Naive thymus-derived CD4-positive, alpha-beta T cell (primary cell): ENCODE results near the gene PDYN. TPM values are rescaled to one million over a fixed set of nuclear protein-coding genes. Genes with fewer than 3 reads are reported as not detected.
"Not testable (repeated sequence)": the region's sequence is repeated elsewhere in the genome, so short reads cannot be mapped to it uniquely, and the experiment has no call there.

Experiments
- ATAC-seq: fragments of 150-1000 bp; cut with Tn5 transposase; 2 replicates; pipeline ENCODE4 v1.10.0; 2021; ENCODE audit warnings: mild to moderate bottlenecking, moderate library complexity
- CTCF ChIA-PET: fragments of 350-600 bp; sonication (Branson Sonifier 250); formaldehyde crosslinking; loops from one replicate; lab custom pipeline; 2021; ENCODE audit warnings: antibody characterized with exemption; lab: Charles Lee
- POLR2A ChIA-PET: fragments of 350-600 bp; sonication (Branson Sonifier 250); formaldehyde crosslinking; loops from one replicate; lab custom pipeline; 2021; ENCODE audit warnings: antibody characterized with exemption, inconsistent platforms; lab: Charles Lee
- DNase-seq, 9 donors: peaks; one replicate each; pipeline versions ENCODE4 v3.0.0 to v3.0.0-alpha.2; 2020 to 2022; ENCODE audit warnings: mixed read lengths in 1 of 9
- H3K27ac ChIP-seq: one replicate; pipeline ENCODE4 v1.7.0; 2013; ENCODE audit warnings: mild to moderate bottlenecking, low read depth, low read length, moderate library complexity
- H3K27me3 ChIP-seq, 2 donors: one replicate each; pipeline ENCODE4 v1.7.0; 2013; ENCODE audit warnings: low read length in 2 of 2, mild to moderate bottlenecking in 2 of 2, moderate library complexity in 2 of 2; ENCODE audit not compliant: control insufficient read depth in 2 of 2, insufficient read depth in 2 of 2
- H3K36me3 ChIP-seq, 3 experiments: 1 replicate in 2 of 3; 2 replicates in 1 of 3; pipeline ENCODE4 v1.7.0; 2013; ENCODE audit warnings: low read length in 3 of 3, mild to moderate bottlenecking in 3 of 3, moderate library complexity in 1 of 3; ENCODE audit not compliant: insufficient read depth in 3 of 3, control insufficient read depth in 2 of 3
- H3K4me1 ChIP-seq, 2 donors: one replicate each; pipeline ENCODE4 v1.7.0; 2013; ENCODE audit warnings: low read length in 2 of 2, mild to moderate bottlenecking in 2 of 2, moderate library complexity in 1 of 2; ENCODE audit not compliant: control insufficient read depth in 2 of 2, insufficient read depth in 2 of 2
- H3K4me3 ChIP-seq: 2 replicates; pipeline ENCODE4 v1.7.0; 2013; ENCODE audit warnings: mild to moderate bottlenecking, low read length
- H3K9me3 ChIP-seq, 3 experiments: 1 replicate in 2 of 3; 2 replicates in 1 of 3; pipeline ENCODE4 v1.7.0; 2013; ENCODE audit warnings: low read length in 3 of 3; ENCODE audit not compliant: control insufficient read depth in 2 of 3
- H3K27ac Mint-ChIP-seq, 9 donors: one replicate each; pipeline ENCODE4 v1.8.0; 2020 to 2022; ENCODE audit warnings: mixed read lengths in 9 of 9, mild to moderate bottlenecking in 8 of 9, moderate library complexity in 5 of 9, inconsistent platforms in 2 of 9
- H3K27me3 Mint-ChIP-seq, 5 donors: one replicate each; pipeline ENCODE4 v1.8.0; 2021 to 2022; ENCODE audit warnings: mixed read lengths in 5 of 5, mild to moderate bottlenecking in 1 of 5
- H3K36me3 Mint-ChIP-seq, 5 donors: one replicate each; pipeline ENCODE4 v1.8.0; 2020 to 2022; ENCODE audit warnings: mixed read lengths in 5 of 5, mild to moderate bottlenecking in 3 of 5, inconsistent platforms in 1 of 5
- H3K4me1 Mint-ChIP-seq, 7 donors: one replicate each; pipeline ENCODE4 v1.8.0; 2020 to 2022; ENCODE audit warnings: mixed read lengths in 7 of 7, mild to moderate bottlenecking in 3 of 7, inconsistent platforms in 1 of 7
- H3K4me3 Mint-ChIP-seq, 10 donors: one replicate each; pipeline ENCODE4 v1.8.0; 2020 to 2022; ENCODE audit warnings: mild to moderate bottlenecking in 10 of 10, mixed read lengths in 10 of 10, moderate library complexity in 6 of 10, inconsistent platforms in 2 of 10
- H3K9me3 Mint-ChIP-seq, 11 donors: one replicate each; pipeline ENCODE4 v1.8.0; 2020 to 2022; ENCODE audit warnings: mixed read lengths in 11 of 11, mild to moderate bottlenecking in 4 of 11, inconsistent platforms in 1 of 11, moderate library complexity in 1 of 11
- intact Hi-C, 2 donors: fragments of 100-400 bp; cut with micrococcal nuclease; formaldehyde crosslinking; loops; one replicate each; pipeline ENCODE4 v1.15.1; 2023
- polyA plus RNA-seq, 2 donors: library from polyadenylated mRNA; unstranded; fragments of 300-500 nt; fragmentation: Illumina TruSeq; gene quantifications; one replicate each; pipeline ENCODE4 v1.2.3, GENCODE V29; 2021
- total RNA-seq, 6 experiments: library from RNA in 5 of 6; stranded (reverse) in 5 of 6; gene quantifications; 1 replicate in 5 of 6; 2 replicates in 1 of 6; pipeline ENCODE4 v1.2.3 and lab custom pipeline; 2021 to 2026

Gene PDYN
- total RNA-seq (not detected), polyA plus RNA-seq (not detected), total RNA-seq (lab: John Stamatoyannopoulos, UW) (not detected)

GRCh38 chr20:1993986-1994385 lies at the start of gene PDYN:
PDYN (minus strand) TSS chr20:1994058; CDS start chr20:1983084, 10,974 bp downstream.
- Mint-ChIP-seq H3K4me1 (peaks cover 0 to 3% (median 0%) of the 10 kb centered on the region in 7 donors), H3K27me3 (peaks cover 21 to 70% (median 65%) of the 10 kb centered on the region in 5 donors), H3K36me3 (no peaks in the 10 kb centered on the region), H3K4me3 (no peak within 1 kb of the TSS), H3K9me3 (no peaks in the 10 kb centered on the region), H3K27ac (no peak within 1 kb of the TSS)
- Histone ChIP-seq H3K4me3 (no peak within 1 kb of the TSS), H3K36me3 (no peaks in the 10 kb centered on the region), H3K27ac (no peak within 1 kb of the TSS), H3K27me3 (no peaks in the 10 kb centered on the region), H3K4me1 (no peaks in the 10 kb centered on the region), H3K9me3 (no peaks in the 10 kb centered on the region)
- DNase-seq (no peak), ATAC-seq (no peak)
- CTCF ChIA-PET: no interaction called here
- POLR2A ChIA-PET: no interaction called here
- intact Hi-C loops: no loop called here

GRCh38 chr20:2042400-2042799 lies 48.5 kb upstream of the PDYN start:
- no peaks in the 10 kb centered on the region for H3K27me3 ChIP-seq
- H3K27ac ChIP-seq: no peak overlapping the region
- H3K4me3 Mint-ChIP-seq: no peak overlapping the region
- H3K4me1 ChIP-seq: no peaks in the 10 kb centered on the region
- H3K27me3 Mint-ChIP-seq: peaks cover 12 to 32% (median 28%) of the 10 kb centered on the region in 5 donors
- no peak overlapping the region for H3K27ac Mint-ChIP-seq
- no peak overlapping the region for H3K4me3 ChIP-seq
- H3K4me1 Mint-ChIP-seq: no peaks in the 10 kb centered on the region
- no peak for ATAC-seq
- H3K36me3 ChIP-seq: no peaks in the 10 kb centered on the region
- peaks cover 0 to 1% (median 0%) of the 10 kb centered on the region in 11 donors for H3K9me3 Mint-ChIP-seq
- ChIA-PET CTCF (no interaction called here), POLR2A (no interaction called here)
- no peak for DNase-seq
- H3K36me3 Mint-ChIP-seq: peaks cover 0 to 3% (median 0%) of the 10 kb centered on the region in 5 donors
- H3K9me3 ChIP-seq: no peaks in the 10 kb centered on the region
- intact Hi-C loops: no loop called here

GRCh38 chr20:2038161-2038560 lies 44.3 kb upstream of the PDYN start:
- Histone ChIP-seq H3K4me3 (no peak overlapping the region), H3K9me3 (no peaks in the 10 kb centered on the region), H3K4me1 (no peaks in the 10 kb centered on the region), H3K27me3 (no peaks in the 10 kb centered on the region), H3K36me3 (no peaks in the 10 kb centered on the region), H3K27ac (no peak overlapping the region)
- Mint-ChIP-seq H3K27me3 (peaks cover 21 to 45% (median 38%) of the 10 kb centered on the region in 5 donors), H3K27ac (peak overlapping the region in 1 of 9 donors; percentile 4), H3K4me3 (no peak overlapping the region), H3K4me1 (peaks cover 0 to 2% (median 0%) of the 10 kb centered on the region in 7 donors), H3K36me3 (peaks cover 0 to 3% (median 0%) of the 10 kb centered on the region in 5 donors), H3K9me3 (peaks cover 0 to 1% (median 0%) of the 10 kb centered on the region in 11 donors)
- DNase-seq: no peak
- ChIA-PET POLR2A (no interaction called here), CTCF (no interaction called here)
- intact Hi-C loops: no loop called here
- ATAC-seq: no peak

- no peak overlapping the region for H3K4me3 ChIP-seq
- Mint-ChIP-seq H3K4me3 (no peak overlapping the region), H3K9me3 (peaks cover 0 to 1% (median 0%) of the 10 kb centered on the region in 11 donors), H3K27ac (no peak overlapping the region), H3K4me1 (peaks cover 0 to 2% (median 0%) of the 10 kb centered on the region in 7 donors), H3K36me3 (peaks cover 0 to 3% (median 0%) of the 10 kb centered on the region in 5 donors), H3K27me3 (peaks cover 20 to 45% (median 43%) of the 10 kb centered on the region in 5 donors)
- DNase-seq (no peak), ATAC-seq (no peak)
- H3K27ac ChIP-seq: no peak overlapping the region
- no peaks in the 10 kb centered on the region for H3K36me3 ChIP-seq
- no peaks in the 10 kb centered on the region for H3K27me3 ChIP-seq
- no peaks in the 10 kb centered on the region for H3K9me3 ChIP-seq
- intact Hi-C loops: no loop called here
- POLR2A ChIA-PET: no interaction called here
- CTCF ChIA-PET: no interaction called here
- no peaks in the 10 kb centered on the region for H3K4me1 ChIP-seq
These were observed 43.5 kb upstream of the PDYN start for GRCh38 chr20:2037296-2037914.

GRCh38 chr20:2036357-2036756 lies 42.5 kb upstream of the PDYN start:
- H3K27me3 ChIP-seq, ATAC-seq, H3K27ac Mint-ChIP-seq, POLR2A ChIA-PET, intact Hi-C loops, H3K36me3 ChIP-seq, H3K4me1 ChIP-seq, H3K9me3 ChIP-seq, CTCF ChIA-PET, H3K4me1 Mint-ChIP-seq, DNase-seq, H3K4me3 ChIP-seq, H3K36me3 Mint-ChIP-seq, H3K27ac ChIP-seq, H3K9me3 Mint-ChIP-seq, H3K4me3 Mint-ChIP-seq: not testable (repeated sequence)
- H3K27me3 Mint-ChIP-seq: peaks cover 19 to 56% (median 52%) of the 10 kb centered on the region in 5 donors

GRCh38 chr20:2032168-2032567 lies 38.3 kb upstream of the PDYN start:
- Mint-ChIP-seq H3K27ac (no peak overlapping the region), H3K36me3 (no peaks in the 10 kb centered on the region), H3K27me3 (peaks cover 18 to 59% (median 54%) of the 10 kb centered on the region in 5 donors), H3K4me3 (no peak overlapping the region), H3K4me1 (peaks cover 0 to 2% (median 0%) of the 10 kb centered on the region in 7 donors), H3K9me3 (peaks cover 0 to 8% (median 3%) of the 10 kb centered on the region in 11 donors)
- ATAC-seq (no peak), DNase-seq (no peak)
- H3K36me3 ChIP-seq: no peaks in the 10 kb centered on the region
- intact Hi-C loops: no loop called here
- H3K27me3 ChIP-seq: no peaks in the 10 kb centered on the region
- no peak overlapping the region for H3K4me3 ChIP-seq
- H3K4me1 ChIP-seq: no peaks in the 10 kb centered on the region
- POLR2A ChIA-PET: no interaction called here
- peaks cover 0 to 2% (median 0%) of the 10 kb centered on the region in 3 experiments for H3K9me3 ChIP-seq
- H3K27ac ChIP-seq: no peak overlapping the region
- CTCF ChIA-PET: no interaction called here

- Histone ChIP-seq H3K4me3 (no peak overlapping the region), H3K4me1 (no peaks in the 10 kb centered on the region), H3K36me3 (no peaks in the 10 kb centered on the region), H3K9me3 (peaks cover 0 to 14% (median 8%) of the 10 kb centered on the region in 3 experiments), H3K27me3 (no peaks in the 10 kb centered on the region), H3K27ac (no peak overlapping the region)
- POLR2A ChIA-PET: no interaction called here
- CTCF ChIA-PET: no interaction called here
- intact Hi-C loops: no loop called here
- DNase-seq: no peak
- Mint-ChIP-seq H3K27me3 (peaks cover 7 to 58% (median 39%) of the 10 kb centered on the region in 5 donors), H3K4me1 (no peaks in the 10 kb centered on the region), H3K36me3 (no peaks in the 10 kb centered on the region), H3K27ac (no peak overlapping the region), H3K4me3 (no peak overlapping the region), H3K9me3 (peaks cover 2 to 21% (median 8%) of the 10 kb centered on the region in 11 donors)
- no peak for ATAC-seq
These were observed 32.7 kb upstream of the PDYN start for GRCh38 chr20:2026514-2026913.
